NCI-H2227 treated with DMSO at 0.1 percent for 48 hours (cell line): ENCODE data around the gene RB1.
"Not testable (repeated sequence)": the region's sequence is repeated elsewhere in the genome, so short reads cannot be mapped to it uniquely, and the experiment has no call there.

Source experiments
- DNase-seq: peaks from one replicate; lab custom pipeline; 2025; lab: John Stamatoyannopoulos, UW

RB1 gene

DNA sequence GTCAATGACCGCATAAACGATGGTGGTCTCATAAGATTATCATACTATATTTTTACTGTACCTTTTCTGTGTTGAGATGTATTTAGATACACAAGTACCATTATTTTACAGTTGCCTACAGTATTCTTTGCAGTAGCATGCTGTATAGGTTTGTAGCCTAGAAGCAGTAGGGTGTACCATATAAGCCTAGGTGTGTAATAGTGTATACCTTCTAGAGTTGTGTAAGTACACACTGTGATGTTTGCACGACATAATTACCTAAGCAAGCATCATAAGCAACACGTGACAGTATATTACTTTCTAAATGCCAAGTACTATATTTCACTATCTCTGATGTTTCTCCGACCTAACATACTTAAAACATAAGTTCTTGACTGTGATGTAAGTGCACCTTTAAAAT lies 106.6 kb downstream of the RB1 start:
- DNase-seq, result no peak

DNA sequence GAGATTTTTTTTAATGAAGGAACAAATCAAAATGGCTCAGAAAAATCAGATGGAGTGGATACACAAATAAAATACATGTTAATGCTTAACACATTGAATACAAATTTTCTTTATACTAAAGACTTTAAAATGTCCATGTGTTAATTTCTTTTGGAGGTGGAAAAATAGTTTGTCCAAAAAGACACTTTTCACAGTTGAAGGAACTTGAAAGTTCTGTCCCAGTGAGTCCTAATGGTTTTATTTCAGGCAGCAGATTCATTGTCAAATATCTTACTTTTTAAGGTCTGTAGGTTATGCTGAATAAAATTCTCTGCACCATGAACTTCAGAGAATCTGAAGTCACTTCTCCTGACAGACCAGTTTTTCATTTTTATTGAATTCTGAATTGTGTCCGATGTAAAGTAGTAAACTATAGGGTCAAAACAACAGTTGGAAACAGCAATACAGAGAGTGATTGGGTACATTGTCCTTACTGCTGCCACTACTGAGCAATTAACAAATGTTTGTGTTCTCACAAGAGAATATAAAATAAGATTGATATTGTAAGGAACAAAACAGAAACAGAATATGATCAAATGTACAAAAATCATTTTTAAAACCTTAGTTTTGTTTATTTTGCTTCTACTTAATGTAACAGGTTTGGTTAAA lies 107.7 kb downstream of the RB1 start:
- no peak for DNase-seq

- DNase-seq, result no peak
Measured at GRCh38 chr13:48411841-48412531, 108.4 kb downstream of the RB1 start.

DNA sequence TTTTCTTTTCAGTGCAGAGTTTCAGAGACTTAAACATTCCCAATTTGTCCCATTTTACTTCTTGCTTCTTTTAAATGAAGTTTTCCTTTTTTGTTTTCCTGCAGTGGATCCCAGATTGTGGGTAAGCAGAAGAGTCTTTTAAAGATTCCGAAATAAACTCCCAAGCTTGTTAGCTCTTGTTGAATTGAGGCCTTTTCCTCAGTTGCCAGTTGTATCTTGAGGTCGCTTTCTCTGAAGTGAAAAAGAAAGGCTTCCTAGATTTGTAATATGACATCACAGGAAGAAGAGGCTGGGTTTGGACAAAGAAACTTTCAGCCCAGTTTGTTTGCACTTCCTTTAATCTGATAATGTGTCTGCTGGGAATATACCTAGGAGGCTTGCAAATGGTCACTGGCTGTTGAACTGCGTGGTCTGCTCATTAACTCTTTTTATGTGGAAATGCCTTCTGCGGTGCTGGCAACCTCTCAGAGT lies 109.4 kb downstream of the RB1 start, which contains the start of gene LPAR6:
TSS of gene LPAR6 (minus strand) at position 233 of the 471 bp plus-strand sequence. CDS start 690 bp downstream, outside the sequence.
- DNase-seq, result no peak

DNA sequence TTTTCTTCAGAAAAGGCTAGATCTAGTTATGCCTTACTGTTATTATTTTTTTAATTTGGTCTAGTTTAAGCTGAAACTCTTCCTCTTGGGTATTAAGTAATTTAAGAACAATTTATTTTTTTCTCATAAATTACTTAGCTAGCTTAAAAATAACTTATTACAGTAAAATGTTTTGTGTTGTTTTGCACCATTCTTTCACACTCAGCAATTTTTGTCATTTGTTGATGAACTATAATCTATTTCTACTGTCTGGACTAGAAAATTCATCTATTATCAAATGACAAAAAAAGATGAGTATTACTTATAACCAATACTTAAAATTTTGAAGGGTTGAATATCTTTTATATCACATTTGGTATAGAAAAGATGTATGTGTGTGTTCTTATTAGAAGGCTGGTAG lies 111.0 kb downstream of the RB1 start:
- DNase-seq, result no peak

DNA sequence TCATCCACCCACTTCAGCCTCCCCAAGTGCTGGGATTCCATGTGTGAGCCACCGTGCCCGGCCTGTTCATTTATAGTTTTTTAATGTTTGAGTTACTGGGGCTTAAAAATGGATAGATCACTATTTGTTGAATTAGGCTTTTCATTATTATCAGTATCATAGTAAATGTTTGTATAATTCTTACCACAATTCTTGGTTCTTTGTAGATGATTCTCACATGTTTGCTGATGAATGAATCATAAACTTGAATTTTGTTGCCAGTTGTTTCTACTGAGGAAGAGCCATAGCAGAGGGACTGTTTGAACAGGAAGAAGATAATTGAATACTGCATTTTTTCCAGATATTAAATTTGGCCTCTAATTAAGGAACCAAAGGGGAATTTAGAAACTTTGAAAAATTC lies 112.0 kb downstream of the RB1 start:
- no peak for DNase-seq

GRCh38 chr13:48422003-48422402 lies 118.5 kb downstream of the RB1 start:
- DNase-seq, result not testable (repeated sequence)

- no peak for DNase-seq
Measured at GRCh38 chr13:48424212-48424611, 120.7 kb downstream of the RB1 start.

GRCh38 chr13:48426052-48426451 lies 122.5 kb downstream of the RB1 start:
- no peak for DNase-seq

DNA sequence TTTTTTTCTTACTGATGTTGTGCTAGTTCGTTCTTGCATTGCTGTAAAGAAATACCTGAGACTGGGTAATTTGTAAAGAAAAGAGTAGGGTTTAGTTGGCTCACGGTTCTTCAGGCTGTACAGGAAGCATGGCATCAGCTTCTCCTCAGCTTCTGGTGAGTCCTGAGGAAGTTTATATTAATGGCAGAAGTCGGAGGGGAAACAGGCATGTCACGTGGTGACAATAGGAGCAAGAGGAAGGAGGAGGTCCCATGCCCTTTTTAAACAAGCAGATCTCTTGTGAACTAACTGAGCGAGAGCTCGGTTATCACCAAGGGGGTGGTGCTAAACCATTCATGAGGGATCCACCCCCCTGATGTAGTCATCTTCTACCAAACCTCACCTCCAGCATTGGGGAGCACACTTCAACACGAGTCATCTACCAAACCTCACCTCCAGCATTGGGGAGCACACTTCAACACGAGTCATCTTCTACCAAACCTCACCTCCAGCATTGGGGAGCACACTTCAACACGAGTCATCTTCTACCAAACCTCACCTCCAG lies 123.3 kb downstream of the RB1 start:
- not testable (repeated sequence) for DNase-seq

DNA sequence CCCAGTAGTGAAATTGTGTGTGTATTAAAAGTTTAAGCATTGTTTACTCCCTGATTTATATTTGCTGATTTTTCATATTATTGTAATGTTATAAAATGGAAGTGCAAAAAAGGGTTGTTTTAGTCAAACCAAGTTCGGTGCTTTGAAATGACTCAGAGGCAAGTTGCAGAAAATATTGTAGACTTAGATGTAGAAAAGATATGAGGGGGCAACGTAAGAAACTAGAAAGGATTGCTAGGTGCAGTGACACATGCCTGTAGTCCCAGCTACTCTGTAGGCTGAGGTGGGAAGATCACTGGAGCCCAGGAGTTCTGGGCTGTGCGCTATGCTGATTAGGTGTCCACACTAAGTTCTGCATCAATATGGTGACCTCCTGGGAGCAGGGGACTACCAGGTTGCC lies 125.5 kb downstream of the RB1 start:
- DNase-seq, result no peak

GRCh38 chr13:48429886-48430285 lies 126.3 kb downstream of the RB1 start:
- DNase-seq, result no peak

- DNase-seq, result no peak
Measured at GRCh38 chr13:48431431-48431830, 127.9 kb downstream of the RB1 start.

GRCh38 chr13:48431987-48432615 lies 128.6 kb downstream of the RB1 start:
- DNase-seq, result no peak

DNA sequence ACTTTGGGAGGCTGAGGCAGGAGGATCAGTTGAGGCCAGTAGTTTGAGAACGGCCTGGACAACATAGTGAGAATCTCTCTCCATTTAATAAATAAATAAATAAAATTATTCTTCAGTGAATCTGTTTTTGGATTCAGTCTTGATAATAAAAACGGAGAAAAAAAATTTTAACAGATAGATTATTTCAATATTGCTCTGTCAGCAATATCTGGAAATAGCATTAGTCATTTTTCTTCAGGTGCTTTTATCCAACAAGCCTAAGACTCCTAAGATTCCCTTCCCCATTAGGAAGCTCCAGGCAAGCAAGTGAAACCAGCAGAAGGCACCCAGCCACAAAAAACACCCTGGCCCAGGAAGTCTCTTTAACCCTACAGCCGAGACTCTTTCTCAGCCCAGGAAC lies 130.6 kb downstream of the RB1 start:
- DNase-seq, result no peak

GRCh38 chr13:48436661-48437288 lies 133.2 kb downstream of the RB1 start:
- no peak for DNase-seq

GRCh38 chr13:48437371-48437770 lies 133.8 kb downstream of the RB1 start:
- no peak for DNase-seq

DNA sequence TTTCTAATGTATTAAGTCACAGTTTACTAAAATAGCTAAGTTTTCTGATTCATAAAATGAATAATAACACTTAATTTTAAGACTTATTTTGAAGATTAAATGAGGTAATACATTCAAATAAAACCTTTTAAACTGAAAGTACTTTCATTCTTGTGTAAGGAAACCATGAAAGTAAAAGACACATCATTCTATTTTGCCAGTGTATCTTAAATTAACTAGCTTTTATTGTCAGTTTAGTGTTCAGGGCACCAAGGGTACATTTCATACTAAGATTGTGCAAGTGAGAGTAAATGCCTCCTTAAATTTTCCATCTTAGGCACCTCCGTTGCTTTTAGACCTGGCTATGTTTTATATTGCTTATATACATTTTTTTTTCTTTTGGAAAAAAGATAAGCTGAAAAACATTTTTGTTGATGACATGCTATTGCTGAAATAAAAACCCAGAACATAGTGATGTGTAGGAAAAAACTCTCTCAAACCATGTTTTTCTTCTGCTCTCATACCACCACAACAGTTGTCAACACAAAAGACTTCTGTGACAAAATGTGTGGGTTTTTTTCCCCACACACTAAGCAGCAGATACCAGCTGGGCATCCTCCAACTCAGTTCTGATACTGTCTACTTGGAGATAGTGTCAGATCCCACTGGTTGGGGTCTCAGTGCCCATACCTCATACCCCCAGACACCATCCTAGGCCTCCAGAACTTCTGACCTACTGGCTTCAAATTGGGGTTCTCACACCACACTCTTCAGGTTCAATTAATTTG lies 140.1 kb downstream of the RB1 start:
- no peak for DNase-seq

DNA sequence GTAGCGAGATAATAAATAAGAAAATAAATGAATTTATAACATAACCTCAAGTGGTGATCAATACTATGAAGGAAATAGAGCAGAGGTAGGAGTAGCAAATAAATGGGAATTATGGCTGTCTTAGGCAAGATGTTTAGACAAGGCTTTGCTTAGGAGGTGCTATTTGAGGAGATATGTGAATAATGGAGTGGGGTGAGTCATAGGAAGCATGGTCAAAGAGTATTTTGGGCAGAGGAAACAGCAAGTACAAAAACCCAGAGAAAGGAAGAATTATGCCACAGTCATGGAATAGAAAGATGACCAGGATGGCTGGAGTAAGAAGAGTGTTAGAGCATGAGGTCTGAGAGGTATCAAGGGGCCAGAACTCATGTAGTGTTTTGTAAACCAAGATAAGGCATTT lies 142.9 kb downstream of the RB1 start:
- no peak for DNase-seq

DNA sequence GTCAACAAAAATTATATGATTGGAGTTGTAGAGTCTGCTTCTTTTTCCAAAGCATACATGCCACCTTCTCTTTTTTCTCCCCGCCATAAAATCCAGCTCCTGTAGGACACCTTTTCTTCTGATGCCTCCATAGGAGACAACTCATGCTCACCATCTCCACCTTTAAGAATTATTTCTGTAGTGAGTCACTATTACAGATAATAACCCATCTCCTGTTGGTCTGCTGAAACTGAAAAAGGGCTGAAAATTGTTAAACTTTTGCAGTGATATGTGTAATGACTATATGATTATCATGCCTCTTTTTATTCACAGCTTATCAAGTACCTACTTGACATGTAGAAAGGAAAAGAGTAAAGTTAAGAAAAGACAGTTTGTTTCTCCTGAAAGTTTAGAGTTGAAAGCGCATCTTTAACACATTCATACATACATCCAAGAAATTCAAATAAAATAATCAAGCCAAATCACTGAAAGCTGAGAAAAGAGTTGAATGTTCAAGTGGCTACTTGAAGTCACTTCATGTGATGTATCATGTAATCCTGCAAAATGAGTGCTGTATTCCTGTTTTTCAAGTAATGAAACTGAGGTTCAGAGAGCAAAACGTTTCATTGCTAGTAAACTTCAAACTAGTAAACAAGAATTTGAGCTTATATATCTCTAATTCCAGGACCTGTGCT lies 144.9 kb downstream of the RB1 start:
- DNase-seq, result no peak

GRCh38 chr13:48448959-48449614 lies 145.5 kb downstream of the RB1 start:
- no peak for DNase-seq
